NK-92 (cell line): ENCODE results near the gene RFPL4A.

Experiments
- DNase-seq: peaks from one replicate; lab custom pipeline; 2025; ENCODE audit not compliant: unreplicated experiment; lab: John Stamatoyannopoulos, UW

The RFPL4A gene

DNA sequence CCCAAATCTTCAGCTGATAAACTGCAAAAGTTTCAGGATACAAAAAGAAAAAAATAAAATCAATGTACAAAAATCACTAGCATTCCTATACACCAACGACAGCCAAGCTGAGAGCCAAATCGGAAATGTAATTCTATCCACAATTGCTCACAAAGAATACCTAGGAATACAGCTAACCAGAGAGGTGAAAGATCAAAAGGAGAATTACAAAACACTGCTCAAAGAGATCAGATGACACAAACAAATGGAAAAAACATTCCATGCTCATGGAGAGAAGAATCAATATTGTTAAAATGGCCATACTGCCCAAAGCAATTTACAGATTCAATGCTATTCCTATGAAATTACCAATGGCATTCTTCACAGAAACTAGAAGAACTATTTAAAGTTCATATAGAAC is 43.4 kb downstream of the RFPL4A start:
- DNase-seq: no peak

DNA sequence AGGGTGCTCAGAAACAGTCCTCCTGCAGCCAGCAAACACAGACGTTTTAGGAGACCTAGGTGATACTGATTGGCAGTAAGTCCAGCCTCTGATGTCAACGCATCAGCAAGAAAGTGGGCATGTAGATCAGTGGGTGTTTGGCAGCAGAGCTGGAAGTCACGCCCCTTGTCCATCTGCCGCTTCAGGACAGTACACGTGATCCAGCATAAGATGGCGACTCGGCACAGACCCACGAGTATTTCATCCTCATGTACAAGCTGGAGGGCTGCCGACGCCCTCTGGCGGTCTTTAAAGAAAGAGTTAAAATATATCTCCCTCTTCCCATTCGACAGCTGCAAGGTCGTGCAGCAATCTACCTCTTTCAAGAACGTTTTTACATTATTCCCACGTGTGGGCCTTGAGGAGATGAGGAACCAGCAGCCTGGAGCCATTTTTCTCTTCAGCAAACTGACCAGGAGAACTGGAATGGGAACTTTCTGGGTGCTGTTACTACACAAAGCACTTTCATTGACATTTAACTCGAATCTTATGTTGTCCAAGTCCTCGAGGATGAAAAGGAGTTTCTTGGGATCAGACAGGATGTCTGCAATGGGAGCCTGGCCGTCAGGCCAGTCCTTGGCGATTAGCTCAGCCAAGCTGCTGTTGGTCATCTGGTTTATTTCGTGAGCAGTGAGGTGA is 50.6 kb downstream of the RFPL4A start:
- no peak for DNase-seq

DNA sequence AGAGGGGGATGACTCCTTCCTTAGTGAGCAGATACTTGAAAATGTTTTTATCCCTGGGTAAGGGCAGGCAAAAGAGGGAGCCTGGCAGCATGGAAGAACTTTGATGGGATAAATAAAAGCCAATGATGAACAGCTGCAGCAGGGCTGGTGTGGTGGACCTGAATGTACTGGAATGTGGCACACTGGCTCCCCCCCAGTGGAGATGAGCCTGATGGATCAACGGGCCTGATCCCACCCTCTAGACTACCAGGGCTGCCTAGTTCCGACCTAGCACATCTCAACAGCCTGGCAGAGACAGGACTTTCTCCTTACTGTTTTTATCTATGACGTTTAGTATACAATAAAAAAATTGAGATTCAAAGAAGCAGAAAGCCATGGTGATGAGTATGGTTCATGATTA is 52.4 kb downstream of the RFPL4A start:
- DNase-seq: no peak

DNA sequence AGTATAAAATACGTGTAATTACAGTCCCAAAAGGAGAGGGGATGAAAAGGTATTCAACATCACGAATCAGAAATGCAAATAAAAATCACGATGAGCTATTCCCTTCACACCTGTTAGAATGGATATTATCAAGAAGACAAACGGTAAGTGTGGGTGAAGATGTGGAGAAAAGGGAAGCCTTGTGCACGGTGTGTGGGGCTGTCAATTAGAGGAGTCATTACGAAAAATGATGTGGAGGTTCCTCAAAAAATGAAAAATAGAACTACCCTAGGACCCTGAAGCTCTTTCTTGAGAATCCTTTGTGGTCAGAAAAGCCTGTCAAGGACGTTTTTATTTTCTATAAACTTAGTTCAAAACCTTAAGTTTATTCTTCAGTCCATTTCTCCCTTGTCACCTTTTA is 53.6 kb downstream of the RFPL4A start:
- DNase-seq: no peak
